OCI-LY7 (cell line): ENCODE measurements around the gene MS4A10. TPM values are rescaled to one million over a fixed set of nuclear protein-coding genes. Genes with fewer than 3 reads are reported as not detected.

Experiments used
- BruUV-seq: library from RNA; stranded (reverse); fragments of 400-500 nt; replicated peaks from 2 replicates; lab custom pipeline; 2021; lab: Mats Ljungman, UMichigan
- CTCF ChIA-PET: fragments of 300-600 bp; sonication (Branson Sonifier 250); formaldehyde crosslinking; loops from one replicate; lab custom pipeline; 2022; ENCODE audit warnings: antibody characterized with exemption; ENCODE audit not compliant: unreplicated experiment; lab: Charles Lee
- POLR2A ChIA-PET: fragments of 300-600 bp; sonication (Branson Sonifier 250); formaldehyde crosslinking; loops from one replicate; lab custom pipeline; 2022; ENCODE audit warnings: antibody characterized with exemption; lab: Charles Lee
- DNase-seq: peaks from one replicate; pipeline ENCODE4 v3.0.0-alpha.2; 2015; ENCODE audit warnings: low spot score
- H2AFZ ChIP-seq: fragments of 200-600 bp; sonication (generic), shearing (Covaris generic); 2 replicates; pipeline ENCODE4 v1.6.1; 2014; ENCODE audit warnings: mild to moderate bottlenecking, antibody characterized with exemption, low read length, moderate library complexity
- H3K27ac ChIP-seq: fragments of 200-600 bp; sonication (generic); 2 replicates; pipeline ENCODE4 v1.5.1; 2014; ENCODE audit warnings: mixed run types, low read depth, mild to moderate bottlenecking, moderate library complexity, low read length, inconsistent platforms; ENCODE audit not compliant: poor library complexity, severe bottlenecking
- H3K36me3 ChIP-seq: fragments of 200-600 bp; sonication (generic); 2 replicates; pipeline ENCODE4 v1.6.1; 2014; ENCODE audit warnings: mild to moderate bottlenecking, antibody characterized with exemption, low read length, moderate library complexity, mixed read lengths; ENCODE audit not compliant: insufficient read depth
- H3K4me1 ChIP-seq: fragments of 200-600 bp; sonication (generic); 2 replicates; pipeline ENCODE4 v1.5.1; 2014; ENCODE audit warnings: mild to moderate bottlenecking, low read length; ENCODE audit not compliant: insufficient read depth, poor library complexity, severe bottlenecking
- H3K4me2 ChIP-seq: fragments of 200-600 bp; sonication (generic); 2 replicates; pipeline ENCODE4 v1.6.1; 2014; ENCODE audit warnings: mild to moderate bottlenecking, low read length
- H3K4me3 ChIP-seq: fragments of 200-600 bp; sonication (generic); 2 replicates; pipeline ENCODE4 v1.5.1; 2014; ENCODE audit warnings: mild to moderate bottlenecking, low read depth, low read length; ENCODE audit not compliant: poor library complexity, severe bottlenecking
- H3K79me2 ChIP-seq: fragments of 200-600 bp; sonication (generic); 2 replicates; pipeline ENCODE4 v1.6.1; 2016; ENCODE audit warnings: low read depth, mild to moderate bottlenecking, low read length, moderate library complexity, mixed read lengths; ENCODE audit not compliant: insufficient read depth
- H3K9me2 ChIP-seq: fragments of 200-600 bp; sonication (generic); 2 replicates; pipeline ENCODE4 v1.6.1; 2016; ENCODE audit warnings: mild to moderate bottlenecking, low read length, mixed read lengths; ENCODE audit not compliant: insufficient read depth
- H3K9me3 ChIP-seq: fragments of 200-600 bp; sonication (generic); 2 replicates; pipeline ENCODE4 v1.6.1; 2014; ENCODE audit warnings: mild to moderate bottlenecking, mixed run types, low read length, mixed read lengths
- H4K20me1 ChIP-seq: fragments of 200-600 bp; sonication (generic); 2 replicates; pipeline ENCODE4 v1.6.1; 2014; ENCODE audit warnings: mild to moderate bottlenecking, antibody characterized with exemption, low read length, moderate library complexity, mixed read lengths; ENCODE audit not compliant: insufficient read depth
- EZH2phosphoT487 ChIP-seq: fragments of 200-600 bp; sonication (generic); IDR thresholded peaks from 2 replicates; pipeline ENCODE4 v1.6.1; 2018; ENCODE audit warnings: low read depth, borderline replicate concordance, mild to moderate bottlenecking, mixed run types, antibody characterized with exemption, low read length, moderate library complexity, mixed read lengths
- intact Hi-C: fragments of 100-400 bp; cut with micrococcal nuclease; formaldehyde crosslinking; loops from one replicate; pipeline ENCODE4 v1.10.0; 2022; ENCODE audit not compliant: unreplicated experiment
- total RNA-seq, 2 experiments: library from RNA; depleted of rRNA in 1 of 2; stranded (reverse); fragments of >200 nt in 1 of 2; shearing (Covaris generic) in 1 of 2; gene quantifications; 2 replicates each; pipeline ENCODE4 v1.2.3, GENCODE V29; 2014 to 2022
- TF ChIP-seq, protein P1 (sequence below): fragments of 200-600 bp; sonication (generic); conservative IDR thresholded peaks from 2 replicates; pipeline ENCODE4 v1.5.1; 2014; ENCODE audit warnings: mild to moderate bottlenecking, antibody characterized with exemption, low read length, moderate library complexity, mixed read lengths

The MS4A10 gene
- total RNA-seq, 2 experiments from 2014 or later, result not detected

DNA sequence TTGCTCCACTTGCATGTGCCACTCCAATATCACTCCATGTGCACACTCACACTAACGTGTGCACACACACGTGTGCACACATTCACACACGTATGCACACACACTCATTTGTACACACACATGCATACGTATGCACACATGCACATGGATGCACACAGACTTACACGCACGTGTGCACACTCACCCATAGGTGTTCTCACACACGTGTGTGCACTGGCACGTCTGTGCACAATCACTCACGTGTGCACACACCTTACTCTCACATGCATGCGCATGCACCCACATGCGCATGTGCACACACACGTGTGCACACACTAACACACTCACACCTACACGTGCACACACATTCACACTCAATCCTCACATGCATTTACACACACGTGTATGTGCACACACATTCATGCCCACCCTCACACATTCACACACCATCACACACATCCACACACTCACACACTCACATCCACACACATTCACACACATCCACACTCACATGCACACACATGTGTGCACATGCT is 37.7 kb upstream of the MS4A10 start:
- POLR2A ChIA-PET, result no interaction called here
- CTCF ChIA-PET, result no interaction called here
- no peak overlapping the region for H2AFZ ChIP-seq

DNA sequence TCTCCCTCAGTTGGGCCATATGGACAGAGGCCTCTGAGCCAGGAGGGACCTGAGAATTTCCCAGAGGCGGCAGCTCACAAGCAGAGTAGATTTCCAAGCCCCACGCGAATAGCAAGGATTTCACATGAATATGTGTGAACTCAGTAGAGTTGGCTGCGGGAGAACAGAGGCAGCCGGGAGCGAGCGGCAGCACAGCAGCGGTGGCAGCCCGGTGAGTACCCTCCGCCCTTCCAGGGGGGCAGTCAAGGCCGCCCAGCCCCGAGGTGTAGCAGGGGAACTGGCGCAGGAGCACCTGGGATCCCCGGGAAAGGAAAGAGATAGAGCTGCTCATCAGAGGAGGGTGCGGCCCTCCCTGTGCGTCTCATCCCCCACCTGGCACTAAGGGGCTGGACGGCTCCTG is 36.9 kb upstream of the MS4A10 start:
- no peak overlapping the region for H3K27ac ChIP-seq
- H3K36me3 ChIP-seq, result no peaks in the 10 kb centered on the region
- CTCF ChIA-PET, result no interaction called here
- no peak for DNase-seq
- no peaks in the 10 kb centered on the region for H3K9me3 ChIP-seq
- H3K79me2 ChIP-seq, result no peaks in the 10 kb centered on the region
- no TSS peak for BruUV-seq
- no peaks in the 10 kb centered on the region for H4K20me1 ChIP-seq
- TF ChIP-seq, protein P1, sequence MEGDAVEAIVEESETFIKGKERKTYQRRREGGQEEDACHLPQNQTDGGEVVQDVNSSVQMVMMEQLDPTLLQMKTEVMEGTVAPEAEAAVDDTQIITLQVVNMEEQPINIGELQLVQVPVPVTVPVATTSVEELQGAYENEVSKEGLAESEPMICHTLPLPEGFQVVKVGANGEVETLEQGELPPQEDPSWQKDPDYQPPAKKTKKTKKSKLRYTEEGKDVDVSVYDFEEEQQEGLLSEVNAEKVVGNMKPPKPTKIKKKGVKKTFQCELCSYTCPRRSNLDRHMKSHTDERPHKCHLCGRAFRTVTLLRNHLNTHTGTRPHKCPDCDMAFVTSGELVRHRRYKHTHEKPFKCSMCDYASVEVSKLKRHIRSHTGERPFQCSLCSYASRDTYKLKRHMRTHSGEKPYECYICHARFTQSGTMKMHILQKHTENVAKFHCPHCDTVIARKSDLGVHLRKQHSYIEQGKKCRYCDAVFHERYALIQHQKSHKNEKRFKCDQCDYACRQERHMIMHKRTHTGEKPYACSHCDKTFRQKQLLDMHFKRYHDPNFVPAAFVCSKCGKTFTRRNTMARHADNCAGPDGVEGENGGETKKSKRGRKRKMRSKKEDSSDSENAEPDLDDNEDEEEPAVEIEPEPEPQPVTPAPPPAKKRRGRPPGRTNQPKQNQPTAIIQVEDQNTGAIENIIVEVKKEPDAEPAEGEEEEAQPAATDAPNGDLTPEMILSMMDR, result no peak
- no peak for TF ChIP-seq EZH2phosphoT487
- no peak overlapping the region for H3K4me3 ChIP-seq
- H3K4me2 ChIP-seq, result no peak overlapping the region
- no peaks in the 10 kb centered on the region for H3K9me2 ChIP-seq
- POLR2A ChIA-PET, result no interaction called here
- H3K4me1 ChIP-seq, result no peaks in the 10 kb centered on the region
- no peak overlapping the region for H2AFZ ChIP-seq
- intact Hi-C loops, result no loop called here

More for the DNA sequence above, 37.7 kb upstream of the MS4A10 start:
- Histone ChIP-seq H4K20me1 (no peaks in the 10 kb centered on the region), H3K4me2 (no peak overlapping the region), H3K9me2 (no peaks in the 10 kb centered on the region), H3K27ac (no peak overlapping the region), H3K36me3 (no peaks in the 10 kb centered on the region), H3K4me1 (no peaks in the 10 kb centered on the region), H3K79me2 (no peaks in the 10 kb centered on the region), H3K9me3 (no peaks in the 10 kb centered on the region), H3K4me3 (no peak overlapping the region)
- intact Hi-C loops, result no loop called here
- no peak for TF ChIP-seq EZH2phosphoT487
- TF ChIP-seq, protein P1, result no peak
- DNase-seq, result no peak
- BruUV-seq, result no TSS peak

DNA sequence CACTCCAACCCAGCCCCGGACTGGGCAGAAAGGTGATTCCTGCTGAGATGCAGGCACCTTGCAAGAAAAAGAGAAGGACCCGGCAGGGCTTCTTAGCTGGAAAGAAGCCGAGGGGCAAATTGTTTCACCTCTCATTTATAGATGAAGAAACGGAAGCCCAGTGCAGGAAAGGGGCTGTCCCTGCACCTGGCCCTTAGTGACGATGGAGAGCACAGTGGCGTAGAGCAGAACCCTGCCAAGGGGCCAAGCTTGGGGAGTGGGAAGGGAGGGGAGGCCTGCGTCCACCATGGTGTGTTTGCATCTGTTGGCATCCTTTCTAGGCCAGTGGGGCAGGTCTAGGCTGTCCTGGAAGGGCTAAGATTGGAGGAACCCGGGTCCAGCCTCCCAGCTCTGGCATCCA is 36.3 kb upstream of the MS4A10 start:
- no peaks in the 10 kb centered on the region for H4K20me1 ChIP-seq
- H3K9me2 ChIP-seq, result no peaks in the 10 kb centered on the region
- H3K27ac ChIP-seq, result no peak overlapping the region
- ChIA-PET POLR2A (no interaction called here), CTCF (no interaction called here)
- intact Hi-C loops, result no loop called here
- DNase-seq, result no peak
- no peak overlapping the region for H3K4me3 ChIP-seq
- no peaks in the 10 kb centered on the region for H3K36me3 ChIP-seq
- no peak overlapping the region for H3K4me2 ChIP-seq
- BruUV-seq, result no TSS peak
- no peaks in the 10 kb centered on the region for H3K4me1 ChIP-seq
- H2AFZ ChIP-seq, result no peak overlapping the region
- H3K9me3 ChIP-seq, result no peaks in the 10 kb centered on the region
- no peak for TF ChIP-seq EZH2phosphoT487
- TF ChIP-seq, protein P1, result no peak
- no peaks in the 10 kb centered on the region for H3K79me2 ChIP-seq
